Immature natural killer cell (primary cell): ENCODE data around the gene STYXL2. TPM values are rescaled to one million over a fixed set of nuclear protein-coding genes. Genes with fewer than 3 reads are reported as not detected.

ENCODE experiments used
- DNase-seq, 3 donors: peaks; one replicate each; pipeline ENCODE4 v3.0.0; 2022; ENCODE audit warnings: mixed read lengths in 1 of 3
- H3K27ac Mint-ChIP-seq, 6 donors: one replicate each; pipeline ENCODE4 v1.8.0; 2020; ENCODE audit warnings: mixed read lengths in 6 of 6, mild to moderate bottlenecking in 5 of 6, inconsistent platforms in 4 of 6, moderate library complexity in 3 of 6
- H3K27me3 Mint-ChIP-seq, 3 donors: one replicate each; pipeline ENCODE4 v1.8.0; 2020 to 2021; ENCODE audit warnings: low read depth in 3 of 3, mild to moderate bottlenecking in 3 of 3, mixed read lengths in 3 of 3, moderate library complexity in 3 of 3, inconsistent platforms in 1 of 3
- H3K36me3 Mint-ChIP-seq, 3 donors: one replicate each; pipeline ENCODE4 v1.8.0; 2020; ENCODE audit warnings: mixed read lengths in 3 of 3, inconsistent platforms in 2 of 3, mild to moderate bottlenecking in 2 of 3
- H3K4me1 Mint-ChIP-seq, 2 donors: one replicate each; pipeline ENCODE4 v1.8.0; 2020; ENCODE audit warnings: inconsistent platforms in 2 of 2, mild to moderate bottlenecking in 2 of 2, mixed read lengths in 2 of 2, moderate library complexity in 1 of 2
- H3K4me3 Mint-ChIP-seq, 5 donors: one replicate each; pipeline ENCODE4 v1.8.0; 2020; ENCODE audit warnings: mild to moderate bottlenecking in 5 of 5, mixed read lengths in 5 of 5, inconsistent platforms in 3 of 5, moderate library complexity in 3 of 5
- H3K9me3 Mint-ChIP-seq, 6 donors: one replicate each; pipeline ENCODE4 v1.8.0; 2020; ENCODE audit warnings: mild to moderate bottlenecking in 6 of 6, mixed read lengths in 6 of 6, inconsistent platforms in 4 of 6, moderate library complexity in 3 of 6
- polyA plus RNA-seq, 3 donors: library from polyadenylated mRNA; unstranded; fragments of 300-500 nt; fragmentation: Illumina TruSeq; gene quantifications; one replicate each; pipeline ENCODE4 v1.2.3, GENCODE V29; 2021

STYXL2 gene
- polyA plus RNA-seq, 3 donors from 2014 or later: not detected

DNA sequence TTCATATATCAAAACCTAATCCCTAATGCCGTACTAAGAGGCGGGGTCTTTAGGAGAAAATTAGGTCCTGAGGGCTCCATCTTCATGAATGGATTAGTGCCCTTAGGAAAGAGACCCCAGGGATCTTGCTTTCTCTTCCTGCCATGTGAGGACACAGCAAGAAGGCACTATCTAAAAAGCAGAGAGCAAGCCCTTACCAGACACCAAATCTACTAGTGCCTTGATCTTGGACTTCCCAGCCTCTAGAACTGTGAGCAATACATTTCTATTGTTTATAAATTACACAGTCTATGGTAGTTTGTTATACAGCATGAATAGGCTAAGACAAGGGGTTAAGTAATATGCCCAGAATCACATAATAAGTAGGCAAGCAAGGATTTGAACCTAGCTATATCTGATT is 42.9 kb downstream of the STYXL2 start:
- H3K27me3 Mint-ChIP-seq: peaks cover 5 to 13% (median 5%) of the 10 kb centered on the region in 3 donors
- no peaks in the 10 kb centered on the region for H3K36me3 Mint-ChIP-seq
- no peak overlapping the region for H3K4me3 Mint-ChIP-seq
- H3K9me3 Mint-ChIP-seq: no peaks in the 10 kb centered on the region
- H3K27ac Mint-ChIP-seq: no peak overlapping the region
- no peaks in the 10 kb centered on the region for H3K4me1 Mint-ChIP-seq
- DNase-seq: no peak

- H3K27me3 Mint-ChIP-seq: peaks cover under 1 to 13% (median 5%) of the 10 kb centered on the region in 3 donors
- H3K4me3 Mint-ChIP-seq: no peak overlapping the region
Measured at GRCh38 chr1:167137332-167137781, 43.5 kb downstream of the STYXL2 start.

DNA sequence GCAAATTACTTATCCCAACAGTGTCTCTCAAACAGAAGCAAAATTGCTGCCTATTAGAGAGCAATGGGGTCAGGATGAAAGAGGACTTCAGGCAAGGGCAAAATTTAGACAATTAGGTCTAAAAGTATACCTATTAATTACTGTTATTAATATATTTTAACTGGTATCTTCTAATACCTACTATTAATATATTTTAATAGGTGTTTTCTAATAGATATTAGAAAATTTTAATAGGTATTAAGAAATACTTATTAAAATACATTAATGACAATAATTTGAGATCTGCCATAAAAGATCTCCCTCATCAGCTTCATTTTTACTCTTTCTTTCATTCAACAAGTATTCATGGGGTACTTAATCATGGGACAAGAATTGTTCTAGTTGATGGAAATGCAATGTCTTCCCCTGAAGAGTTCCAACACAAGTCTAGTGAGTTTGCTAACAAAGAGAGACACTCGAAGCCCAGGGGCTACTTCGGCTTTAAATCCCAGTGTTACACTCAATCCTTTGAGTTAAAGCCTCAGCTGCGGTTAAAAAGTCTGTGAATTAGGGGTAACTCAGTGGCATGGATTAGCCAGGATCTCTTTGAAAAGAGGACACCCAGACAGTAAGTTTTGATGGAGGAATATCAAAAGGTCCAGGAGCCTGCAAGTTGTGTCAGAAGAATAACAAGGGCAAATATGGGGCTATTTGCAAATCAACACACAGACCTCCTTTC is 44.1 kb downstream of the STYXL2 start:
- peaks cover 0 to 13% (median 2%) of the 10 kb centered on the region in 3 donors for H3K27me3 Mint-ChIP-seq
- H3K27ac Mint-ChIP-seq: no peak overlapping the region
- no peak overlapping the region for H3K4me3 Mint-ChIP-seq
- H3K4me1 Mint-ChIP-seq: no peaks in the 10 kb centered on the region
- no peak for DNase-seq
- peaks cover 0 to 2% (median 0%) of the 10 kb centered on the region in 6 donors for H3K9me3 Mint-ChIP-seq
- no peaks in the 10 kb centered on the region for H3K36me3 Mint-ChIP-seq

More at GRCh38 chr1:167137332-167137781, 43.5 kb downstream of the STYXL2 start:
- Mint-ChIP-seq H3K36me3 (no peaks in the 10 kb centered on the region), H3K9me3 (peaks cover 0 to under 1% (median 0%) of the 10 kb centered on the region in 6 donors), H3K27ac (no peak overlapping the region), H3K4me1 (no peaks in the 10 kb centered on the region)
- DNase-seq: no peak

GRCh38 chr1:167138703-167139102 is 44.8 kb downstream of the STYXL2 start:
- H3K27ac Mint-ChIP-seq: no peak overlapping the region
- no peak for DNase-seq
- peaks cover 0 to 3% (median 0%) of the 10 kb centered on the region in 3 donors for H3K36me3 Mint-ChIP-seq
- H3K27me3 Mint-ChIP-seq: peaks cover 0 to 15% (median 2%) of the 10 kb centered on the region in 3 donors
- peaks cover 0 to 2% (median 0%) of the 10 kb centered on the region in 6 donors for H3K9me3 Mint-ChIP-seq
- no peaks in the 10 kb centered on the region for H3K4me1 Mint-ChIP-seq
- no peak overlapping the region for H3K4me3 Mint-ChIP-seq

- peaks cover 0 to 4% (median 0%) of the 10 kb centered on the region in 3 donors for H3K36me3 Mint-ChIP-seq
- DNase-seq: no peak
- H3K27ac Mint-ChIP-seq: no peak overlapping the region
- H3K9me3 Mint-ChIP-seq: peaks cover 0 to 3% (median 2%) of the 10 kb centered on the region in 6 donors
- H3K27me3 Mint-ChIP-seq: peaks cover 2 to 14% (median 9%) of the 10 kb centered on the region in 3 donors
- no peak overlapping the region for H3K4me3 Mint-ChIP-seq
- no peaks in the 10 kb centered on the region for H3K4me1 Mint-ChIP-seq
Measured at GRCh38 chr1:167141963-167142362, 48.1 kb downstream of the STYXL2 start.

Other genes with a start within 250 kb of the STYXL2 start
- gene TADA1, start 217.8 kb upstream of the STYXL2 start, polyA plus RNA-seq: 10 to 100 TPM; 14.4 to 16.6 (median 16.3) TPM
- gene ILDR2, start 118.5 kb upstream of the STYXL2 start, polyA plus RNA-seq: 1 to 10 TPM in 1 of 3 donors, not detected in 2; 1.9 TPM
- gene MAEL, start 104.8 kb upstream of the STYXL2 start, polyA plus RNA-seq: not detected
- gene GPA33, start 3.7 kb upstream of the STYXL2 start, polyA plus RNA-seq: 10 to 100 TPM in 1 of 3 donors, 1 to 10 TPM in 2; 6.7 to 23.8 (median 7.7) TPM
- gene POU2F1, start 126.8 kb downstream of the STYXL2 start, polyA plus RNA-seq: 1 to 10 TPM in 2 of 3 donors, under 1 TPM in 1; 0.70 to 8.7 (median 4.4) TPM